ENCODE results near the gene BLACAT1.

- TF ChIP-seq CTCF (conservative IDR thresholded peaks at IDR 0.05) = no peak
- TF ChIP-seq EZH2 (IDR thresholded peaks at IDR 0.05; ENCODE audit: low read depth) = no peak
These were observed 47.1 kb upstream of the BLACAT1 start for GRCh38 chr1:205502992-205503391.
